Mesendoderm (in vitro differentiated cells): ENCODE measurements around the gene ACAP1.

Experiments
- DNase-seq: peaks from one replicate; pipeline ENCODE4 v3.0.0; 2013
- H2AK5ac ChIP-seq: 2 replicates; pipeline ENCODE4 v1.6.1; 2013; ENCODE audit warnings: low read length, inconsistent platforms
- H2BK120ac ChIP-seq: 2 replicates; pipeline ENCODE4 v1.6.1; 2013; ENCODE audit warnings: low read depth, mild to moderate bottlenecking, low read length, moderate library complexity, mixed read lengths
- H2BK15ac ChIP-seq: replicated peaks from 2 replicates; pipeline ENCODE4 v1.6.1; 2013; ENCODE audit warnings: low read depth, mild to moderate bottlenecking, moderate library complexity
- H2BK5ac ChIP-seq: 2 replicates; pipeline ENCODE4 v1.6.1; 2013; ENCODE audit warnings: low read length, inconsistent platforms
- H3K18ac ChIP-seq: 2 replicates; pipeline ENCODE4 v1.6.1; 2013; ENCODE audit warnings: mild to moderate bottlenecking, low read length, mixed read lengths
- H3K23ac ChIP-seq: one replicate; pipeline ENCODE4 v1.6.1; 2013; ENCODE audit warnings: low read length
- H3K27ac ChIP-seq: 2 replicates; pipeline ENCODE4 v1.5.1; 2013; ENCODE audit warnings: low read depth, mild to moderate bottlenecking, inconsistent platforms, low read length, moderate library complexity
- H3K27me3 ChIP-seq: 2 replicates; pipeline ENCODE4 v1.6.1; 2013; ENCODE audit warnings: low read length, control low read depth, mild to moderate bottlenecking, inconsistent platforms; ENCODE audit not compliant: insufficient read depth, poor library complexity
- H3K36me3 ChIP-seq: 2 replicates; pipeline ENCODE4 v1.6.1; 2013; ENCODE audit warnings: low read length, inconsistent platforms; ENCODE audit not compliant: control insufficient read depth, insufficient read depth
- H3K4ac ChIP-seq: one replicate; pipeline ENCODE4 v1.6.1; 2013; ENCODE audit warnings: low read depth, mild to moderate bottlenecking, low read length, moderate library complexity
- H3K4me1 ChIP-seq: 2 replicates; pipeline ENCODE4 v1.6.1; 2013; ENCODE audit warnings: low read depth, low read length, inconsistent platforms; ENCODE audit not compliant: control insufficient read depth
- H3K4me2 ChIP-seq: 2 replicates; pipeline ENCODE4 v1.6.1; 2013; ENCODE audit warnings: low read length
- H3K4me3 ChIP-seq: 2 replicates; pipeline ENCODE4 v1.5.1; 2013; ENCODE audit warnings: mild to moderate bottlenecking, low read length
- H3K56ac ChIP-seq: one replicate; pipeline ENCODE4 v1.6.1; 2013; ENCODE audit warnings: low read length
- H3K79me1 ChIP-seq: 2 replicates; pipeline ENCODE4 v1.6.1; 2013; ENCODE audit warnings: low read length, inconsistent platforms
- H3K79me2 ChIP-seq: 2 replicates; pipeline ENCODE4 v1.6.1; 2013; ENCODE audit warnings: mild to moderate bottlenecking, low read length; ENCODE audit not compliant: control insufficient read depth, insufficient read depth
- H3K9ac ChIP-seq: 2 replicates; pipeline ENCODE4 v1.6.1; 2013; ENCODE audit warnings: low read length, inconsistent platforms
- H4K5ac ChIP-seq: one replicate; pipeline ENCODE4 v1.6.1; 2013; ENCODE audit warnings: low read length
- H4K8ac ChIP-seq: one replicate; pipeline ENCODE4 v1.6.1; 2013; ENCODE audit warnings: low read depth, mild to moderate bottlenecking, control low read depth, low read length, moderate library complexity
- WGBS: extraction: QIAGEN DNeasy Blood & Tissue Kit; methylation state at CpG from one replicate; pipeline ENCODE4 v1.1.7; 2013; ENCODE audit warnings: low lambda C conversion rate, missing lambda C conversion rate; ENCODE audit not compliant: insufficient coverage; ENCODE audit errors: extremely low coverage; 5-methylcytosine and 5-hydroxymethylcytosine counted together

The ACAP1 gene

DNA sequence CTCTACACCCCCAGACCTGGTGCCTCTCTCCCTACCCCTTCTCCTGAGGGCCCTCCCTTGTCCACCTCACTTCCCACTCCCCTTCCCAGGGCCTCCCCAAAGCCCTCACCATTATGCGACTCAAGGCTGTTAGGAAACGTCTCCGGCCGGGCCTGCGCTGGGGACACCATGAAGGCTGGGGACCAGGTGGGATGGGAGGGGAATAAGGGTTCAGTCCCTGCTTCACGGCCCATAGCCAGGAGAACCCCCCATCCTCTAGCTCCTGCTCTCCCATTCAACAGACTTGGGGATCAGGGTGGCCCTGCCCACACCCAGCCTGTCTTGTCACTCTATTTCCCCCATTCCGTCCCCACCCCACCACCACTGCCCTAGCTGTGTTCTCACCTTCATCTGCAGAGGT, 9.3 kb upstream of the ACAP1 start:
- Histone ChIP-seq H3K4me3 (no peak overlapping the region), H3K4me2 (no peak overlapping the region), H3K27ac (no peak overlapping the region), H2BK15ac (no peak overlapping the region), H3K4ac (no peak overlapping the region), H3K9ac (no peak overlapping the region), H2BK120ac (no peak overlapping the region), H2AK5ac (no peak overlapping the region), H4K8ac (no peak overlapping the region), H3K79me2 (peaks cover 13% of the 10 kb centered on the region), H4K5ac (no peak overlapping the region), H3K36me3 (peaks cover 13% of the 10 kb centered on the region), H3K27me3 (no peaks in the 10 kb centered on the region), H2BK5ac (no peak overlapping the region), H3K4me1 (no peaks in the 10 kb centered on the region), H3K56ac (peak overlapping the region; percentile 15), H3K18ac (no peak overlapping the region), H3K79me1 (peaks cover 11% of the 10 kb centered on the region), H3K23ac (no peak overlapping the region)
- DNase-seq, result no peak
- no CpG with 5 or more reads among the region's 7 CpGs for WGBS

DNA sequence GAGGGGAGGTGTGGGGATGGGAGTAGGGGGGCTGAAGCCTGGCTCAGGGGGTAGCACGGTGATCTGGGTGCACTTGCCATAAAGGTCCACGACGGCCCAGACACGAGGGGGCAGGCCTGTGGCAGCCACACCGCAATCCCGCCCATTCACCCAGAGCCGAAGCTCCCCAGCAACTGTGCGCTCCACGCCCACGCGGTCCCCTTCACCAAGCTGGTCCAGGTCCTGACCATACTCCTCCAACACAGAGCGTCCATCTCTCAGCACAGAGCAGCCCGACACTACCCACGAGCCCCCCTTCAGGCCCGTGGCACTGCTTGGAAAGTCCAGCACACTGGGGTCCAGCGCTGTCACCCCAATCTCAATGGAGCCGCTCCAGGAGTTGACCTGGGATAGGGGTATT, 8.8 kb upstream of the ACAP1 start:
- no peak overlapping the region for H2AK5ac ChIP-seq
- H3K56ac ChIP-seq, result peak overlapping the region; percentile 42
- no peak overlapping the region for H2BK5ac ChIP-seq
- H4K5ac ChIP-seq, result no peak overlapping the region
- no CpG with 5 or more reads among the region's 17 CpGs for WGBS
- no peak overlapping the region for H3K4me2 ChIP-seq
- H3K9ac ChIP-seq, result no peak overlapping the region
- H3K4ac ChIP-seq, result no peak overlapping the region
- no peaks in the 10 kb centered on the region for H3K4me1 ChIP-seq
- DNase-seq, result no peak
- H3K4me3 ChIP-seq, result no peak overlapping the region
- peaks cover 11% of the 10 kb centered on the region for H3K79me1 ChIP-seq
- H4K8ac ChIP-seq, result no peak overlapping the region
- no peak overlapping the region for H2BK15ac ChIP-seq
- no peak overlapping the region for H3K27ac ChIP-seq
- no peak overlapping the region for H3K23ac ChIP-seq
- peaks cover 12% of the 10 kb centered on the region for H3K36me3 ChIP-seq
- no peaks in the 10 kb centered on the region for H3K27me3 ChIP-seq
- H2BK120ac ChIP-seq, result no peak overlapping the region
- peaks cover 13% of the 10 kb centered on the region for H3K79me2 ChIP-seq
- no peak overlapping the region for H3K18ac ChIP-seq

DNA sequence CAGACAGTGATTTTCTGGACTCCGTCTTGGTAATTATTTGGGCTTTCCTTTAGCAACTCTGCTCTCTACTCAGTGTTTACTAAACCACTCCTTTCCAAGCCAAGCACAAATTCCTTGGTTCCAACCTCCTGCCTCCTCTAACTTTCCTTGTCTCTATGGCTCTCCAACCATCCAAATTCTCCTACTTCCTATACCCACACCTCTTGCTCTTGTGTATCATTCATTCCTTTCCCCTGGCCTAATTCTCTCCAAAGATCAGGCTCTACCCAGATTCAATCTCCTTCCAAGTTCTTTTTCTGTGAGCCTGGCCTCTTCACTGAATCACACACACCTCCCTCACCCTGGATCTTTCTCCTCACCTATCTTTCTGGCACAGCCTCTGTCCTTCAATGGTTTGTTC, 8.3 kb upstream of the ACAP1 start:
- no CpG with 5 or more reads among the region's 1 CpG for WGBS
- Histone ChIP-seq H3K4me2 (no peak overlapping the region), H3K36me3 (peaks cover 7% of the 10 kb centered on the region)

DNA sequence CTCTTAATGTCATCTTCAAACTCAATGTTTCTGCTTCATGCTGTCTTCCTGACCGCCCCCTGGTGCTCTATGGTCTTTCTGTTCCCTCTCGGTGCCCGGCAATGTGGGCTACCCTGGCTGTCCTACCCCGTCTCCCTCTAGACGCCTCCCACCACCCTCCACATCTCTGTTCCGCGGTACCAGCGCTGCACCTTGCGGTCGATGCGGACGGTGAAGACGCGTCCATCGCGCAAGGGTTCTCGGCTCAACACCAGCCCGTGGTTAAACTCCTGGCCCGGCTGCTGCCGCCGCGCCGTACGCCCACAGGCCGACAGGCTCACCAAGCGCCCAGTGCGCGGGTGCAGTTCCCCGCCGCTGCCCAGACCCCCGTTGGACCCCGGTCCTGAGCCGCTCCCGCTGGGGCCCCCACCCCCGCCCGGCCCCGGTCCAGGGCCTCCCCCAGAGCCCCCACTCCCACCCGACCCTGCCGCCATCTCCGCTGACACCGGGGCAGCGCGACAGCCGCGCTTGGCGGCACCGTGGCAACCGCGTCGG, 7.4 kb upstream of the ACAP1 start, which contains the start of gene NEURL4:
Gene NEURL4 (minus strand): TSS at position 496 of the 534 bp plus-strand sequence. CDS start 23 bp downstream, at position 473.
- DNase-seq, result peak; percentile 28
- no peak within 1 kb of the TSS for H3K23ac ChIP-seq
- WGBS, result no CpG with 5 or more reads among the region's 50 CpGs

More for the DNA sequence above, 8.3 kb upstream of the ACAP1 start:
- H4K5ac ChIP-seq, result no peak overlapping the region
- H2BK120ac ChIP-seq, result no peak overlapping the region
- H3K27me3 ChIP-seq, result no peaks in the 10 kb centered on the region
- H3K56ac ChIP-seq, result peak overlapping the region; percentile 62
- H2AK5ac ChIP-seq, result no peak overlapping the region
- peaks cover 11% of the 10 kb centered on the region for H3K79me1 ChIP-seq
- no peak overlapping the region for H2BK5ac ChIP-seq
- H3K23ac ChIP-seq, result no peak overlapping the region
- no peak overlapping the region for H3K27ac ChIP-seq
- H3K4ac ChIP-seq, result no peak overlapping the region
- peaks cover 13% of the 10 kb centered on the region for H3K79me2 ChIP-seq
- H4K8ac ChIP-seq, result no peak overlapping the region
- no peak for DNase-seq
- no peaks in the 10 kb centered on the region for H3K4me1 ChIP-seq
- H3K18ac ChIP-seq, result no peak overlapping the region
- peak overlapping the region; percentile 26 for H3K9ac ChIP-seq
- H2BK15ac ChIP-seq, result no peak overlapping the region
- H3K4me3 ChIP-seq, result no peak overlapping the region

DNA sequence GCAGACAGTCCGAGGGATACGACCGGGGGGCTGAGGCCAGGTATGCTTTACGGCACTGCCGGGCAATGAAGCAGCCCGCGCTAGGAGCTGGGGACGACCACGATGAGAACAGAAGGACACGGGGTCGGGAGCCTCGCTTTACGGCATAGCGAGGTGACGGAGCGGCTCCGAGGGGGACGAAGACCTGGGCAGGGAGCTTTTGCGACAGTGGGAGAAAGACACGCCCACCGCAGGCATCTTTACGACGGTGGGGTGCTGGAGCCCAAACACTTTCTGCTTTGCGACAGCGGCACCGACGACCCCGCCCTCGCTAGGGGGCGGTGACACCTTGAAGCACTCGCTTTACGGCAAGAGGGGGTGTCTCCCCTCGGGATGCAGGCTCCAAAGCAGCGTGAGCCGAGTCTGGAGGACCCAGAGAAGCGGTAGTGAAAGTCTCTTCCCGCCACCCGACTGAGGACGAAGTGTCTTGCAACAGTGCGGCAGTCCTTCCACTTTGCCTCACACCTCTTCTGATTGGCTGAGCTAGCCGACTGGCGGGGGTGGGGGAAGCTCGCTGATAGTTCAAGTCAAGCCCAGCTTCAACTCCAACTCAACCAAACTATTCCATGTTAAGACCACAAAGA, 6.8 kb upstream of the ACAP1 start:
- Histone ChIP-seq H2BK5ac (peak overlapping the region; percentile 71), H2AK5ac (no peak overlapping the region), H4K8ac (no peak overlapping the region), H3K4me3 (peak overlapping the region; percentile 74), H2BK15ac (no peak overlapping the region), H3K18ac (no peak overlapping the region), H3K9ac (peak overlapping the region; percentile 91), H4K5ac (no peak overlapping the region), H3K4ac (no peak overlapping the region), H3K36me3 (peaks cover 6% of the 10 kb centered on the region), H3K27me3 (no peaks in the 10 kb centered on the region), H3K4me2 (peak overlapping the region; percentile 100), H3K56ac (peak overlapping the region; percentile 94), H3K4me1 (no peaks in the 10 kb centered on the region), H2BK120ac (no peak overlapping the region), H3K23ac (no peak overlapping the region), H3K79me1 (peaks cover 11% of the 10 kb centered on the region), H3K27ac (peak overlapping the region; percentile 78), H3K79me2 (peaks cover 13% of the 10 kb centered on the region)
- no CpG with 5 or more reads among the region's 43 CpGs for WGBS
- peak; percentile 100 for DNase-seq

More for the DNA sequence above, 7.4 kb upstream of the ACAP1 start, which contains the start of gene NEURL4:
- H3K18ac ChIP-seq, result no peak within 1 kb of the TSS
- H3K27me3 ChIP-seq, result no peaks in the 10 kb centered on the region
- H3K4me3 ChIP-seq, result peak within 1 kb of the TSS; percentile 99
- peak within 1 kb of the TSS; percentile 100 for H3K56ac ChIP-seq
- H3K79me2 ChIP-seq, result peaks cover 13% of the 10 kb centered on the region
- H3K36me3 ChIP-seq, result peaks cover 6% of the 10 kb centered on the region
- peak within 1 kb of the TSS; percentile 71 for H3K4ac ChIP-seq
- H2BK15ac ChIP-seq, result no peak within 1 kb of the TSS
- peak within 1 kb of the TSS; percentile 100 for H3K9ac ChIP-seq
- no peak within 1 kb of the TSS for H4K8ac ChIP-seq
- H3K79me1 ChIP-seq, result peaks cover 11% of the 10 kb centered on the region
- H3K4me2 ChIP-seq, result peak within 1 kb of the TSS; percentile 100
- H2AK5ac ChIP-seq, result peak within 1 kb of the TSS; percentile 74
- no peaks in the 10 kb centered on the region for H3K4me1 ChIP-seq
- peak within 1 kb of the TSS; percentile 71 for H2BK5ac ChIP-seq
- H2BK120ac ChIP-seq, result no peak within 1 kb of the TSS
- H4K5ac ChIP-seq, result no peak within 1 kb of the TSS
- peak within 1 kb of the TSS; percentile 78 for H3K27ac ChIP-seq
